NCI-H146 (cell line): ENCODE results near the gene PPP1R7.
"Not testable (repeated sequence)": the region's sequence is repeated elsewhere in the genome, so short reads cannot be mapped to it uniquely, and the experiment has no call there.

Experiments used
- DNase-seq: peaks from one replicate; lab custom pipeline; 2025; lab: John Stamatoyannopoulos, UW

Gene PPP1R7

DNA sequence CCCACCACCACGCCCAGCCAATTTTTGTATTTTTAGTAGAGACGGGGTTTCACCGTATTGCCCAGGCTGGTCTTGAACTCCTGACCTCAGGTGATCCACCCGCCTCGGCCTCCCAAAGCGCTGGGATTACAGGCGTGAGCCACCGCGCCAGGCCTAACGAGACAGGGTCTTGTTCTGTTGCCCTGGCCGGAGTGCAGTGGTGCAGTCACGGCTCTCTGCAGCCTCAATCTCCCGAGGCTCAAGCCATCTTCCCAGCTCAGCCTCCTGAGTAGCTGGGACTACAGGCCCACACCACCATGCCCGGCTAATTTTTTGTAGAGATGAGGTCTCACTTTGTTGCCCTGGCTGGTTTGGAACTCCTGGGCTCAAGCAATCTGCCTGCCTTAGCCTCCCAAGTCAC lies 47.0 kb downstream of the PPP1R7 start:
- not testable (repeated sequence) for DNase-seq

DNA sequence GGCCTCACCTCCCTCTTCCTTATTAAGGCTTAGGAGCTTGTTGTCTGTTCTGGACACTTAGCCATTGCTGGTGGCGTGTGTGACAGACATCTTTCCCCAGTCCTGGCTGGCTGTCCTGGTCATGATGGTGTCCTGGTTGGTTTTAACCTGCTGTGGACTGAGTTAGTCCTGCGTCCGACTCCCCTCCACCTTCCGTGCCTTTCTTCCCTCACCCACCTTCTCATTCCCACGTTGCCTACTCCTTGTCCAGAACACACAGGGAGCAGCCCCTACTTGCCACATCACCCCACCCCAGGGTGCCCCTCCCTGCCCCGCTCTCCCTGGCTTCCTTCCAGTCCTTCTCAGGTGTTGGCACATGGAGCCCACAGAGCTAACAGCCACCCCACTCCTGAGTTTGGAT lies 47.7 kb downstream of the PPP1R7 start:
- no peak for DNase-seq

DNA sequence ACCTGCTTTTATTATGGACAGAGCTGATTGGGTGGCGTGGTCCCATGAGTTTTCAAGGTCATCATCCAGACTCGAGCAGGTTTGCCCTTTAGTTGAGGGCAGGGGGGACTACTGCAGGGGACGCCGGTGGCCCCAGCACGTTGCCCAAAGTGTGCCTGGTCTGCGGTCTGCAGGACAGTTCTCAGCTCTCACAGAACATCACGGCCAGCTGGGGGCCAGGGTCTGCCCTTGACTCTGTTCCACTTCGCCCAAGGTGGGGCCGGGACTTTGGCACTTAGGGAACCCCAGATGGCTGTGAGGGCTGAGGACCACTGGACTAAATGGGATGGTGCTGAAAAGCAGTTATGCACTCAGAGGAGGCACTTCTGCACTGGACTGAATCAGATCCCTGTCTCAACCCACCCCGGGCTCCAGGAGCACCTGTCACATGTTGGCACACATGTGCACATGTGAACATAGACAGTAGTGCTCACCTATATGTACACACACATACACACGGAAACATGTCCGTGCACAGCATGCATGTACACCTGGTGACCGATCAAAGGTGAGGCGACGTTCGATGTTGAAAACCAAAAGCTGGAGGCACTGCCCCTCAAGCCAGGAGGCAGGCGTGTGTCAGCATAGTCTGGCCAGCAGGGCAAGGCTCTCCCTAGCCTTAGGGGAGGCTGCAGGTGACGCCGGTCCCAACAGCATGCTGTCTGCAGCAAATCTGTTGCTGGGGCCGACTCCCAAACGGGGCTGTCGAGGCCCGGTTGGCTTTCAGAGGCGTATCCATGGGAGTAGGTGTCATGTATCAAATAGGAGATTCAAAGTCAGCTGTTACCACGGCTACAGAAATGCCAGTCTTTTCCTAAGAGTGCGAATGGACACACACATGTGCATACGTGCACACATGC lies 48.4 kb downstream of the PPP1R7 start:
- no peak for DNase-seq

DNA sequence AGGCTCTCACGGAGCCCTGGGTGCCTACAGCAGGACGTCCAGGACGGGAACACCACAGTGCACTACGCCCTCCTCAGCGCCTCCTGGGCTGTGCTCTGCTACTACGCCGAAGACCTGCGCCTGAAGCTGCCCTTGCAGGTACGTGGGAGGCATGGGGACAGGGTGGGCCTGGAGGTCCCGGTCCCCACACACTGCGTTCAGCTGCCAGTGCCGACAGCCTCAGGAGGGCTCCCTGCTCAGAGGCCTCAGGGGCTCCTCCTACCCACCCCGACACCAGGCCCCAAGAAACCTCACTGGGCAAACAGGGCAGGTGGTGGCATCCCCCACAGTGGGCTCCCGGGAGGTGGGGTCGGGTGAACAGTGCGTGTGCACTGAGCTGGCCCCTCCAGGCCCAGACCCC lies 49.0 kb downstream of the PPP1R7 start:
- no peak for DNase-seq

DNA sequence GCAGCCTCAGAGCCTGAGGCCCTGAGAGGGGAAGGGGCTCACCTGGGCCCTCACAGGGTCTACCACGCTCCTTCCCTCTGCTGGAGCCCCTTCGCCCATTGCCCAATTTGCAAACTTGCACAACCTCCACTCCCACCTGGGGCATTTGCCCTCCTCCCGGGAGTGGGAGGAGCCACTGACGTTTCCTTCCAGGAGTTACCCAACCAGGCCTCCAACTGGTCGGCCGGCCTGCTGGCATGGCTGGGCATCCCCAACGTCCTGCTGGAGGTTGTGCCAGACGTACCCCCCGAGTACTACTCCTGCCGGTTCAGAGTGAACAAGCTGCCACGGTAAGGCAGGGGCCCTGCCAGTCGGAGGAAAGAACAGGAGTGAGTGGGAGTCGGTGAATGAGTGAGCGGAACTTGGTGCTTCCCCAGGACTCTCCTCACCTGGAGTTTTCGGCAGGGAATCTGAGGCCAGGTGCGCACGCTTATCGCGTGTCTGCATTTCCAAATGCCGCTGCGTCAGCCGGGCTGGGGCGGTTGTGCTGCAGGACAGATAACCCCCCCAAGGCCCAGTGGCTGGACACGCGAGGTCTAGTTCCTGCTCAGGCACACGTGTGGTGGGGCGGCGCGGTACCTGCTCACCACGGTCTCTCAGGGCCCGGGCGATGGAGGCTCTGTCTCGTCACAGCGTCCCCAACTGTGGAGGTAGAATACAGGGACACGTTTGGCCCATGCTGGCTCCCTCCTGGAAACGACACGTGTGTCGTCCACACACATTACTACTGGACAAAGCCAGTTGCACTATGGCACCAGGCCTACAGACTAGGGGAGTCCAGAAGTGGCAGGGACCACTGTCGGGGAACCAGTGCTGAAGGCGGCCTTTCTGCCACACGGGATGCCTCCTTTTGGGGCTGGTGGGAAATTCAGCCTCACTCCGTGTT lies 49.9 kb downstream of the PPP1R7 start:
- DNase-seq: no peak

DNA sequence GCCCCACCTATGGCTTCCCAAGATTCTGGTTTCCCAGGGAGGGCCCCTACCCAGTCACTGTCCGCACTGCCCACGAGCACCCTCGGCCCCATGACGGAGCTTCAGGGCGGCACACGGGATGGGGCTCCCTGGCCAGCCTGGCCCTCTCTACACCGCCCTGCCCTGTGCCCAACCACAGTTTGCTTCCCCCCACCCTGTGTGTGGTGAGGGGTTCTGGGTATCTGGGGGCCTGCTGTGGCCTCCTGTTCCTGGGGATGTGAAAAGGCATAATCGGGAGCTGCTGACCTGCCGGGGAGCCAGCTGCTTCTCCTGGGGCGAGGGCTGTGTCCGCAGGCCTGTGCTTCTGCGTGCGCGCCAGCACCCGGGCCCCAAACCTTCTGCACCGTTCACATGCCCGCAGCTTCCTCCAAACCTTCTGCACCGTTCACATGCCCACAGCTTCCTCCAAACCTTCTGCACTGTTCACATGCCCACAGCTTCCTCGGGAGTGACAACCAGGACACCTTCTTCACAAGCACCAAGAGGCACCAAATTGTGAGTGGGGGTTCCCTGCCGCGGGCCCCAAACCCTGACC lies 50.6 kb downstream of the PPP1R7 start:
- DNase-seq: no peak

DNA sequence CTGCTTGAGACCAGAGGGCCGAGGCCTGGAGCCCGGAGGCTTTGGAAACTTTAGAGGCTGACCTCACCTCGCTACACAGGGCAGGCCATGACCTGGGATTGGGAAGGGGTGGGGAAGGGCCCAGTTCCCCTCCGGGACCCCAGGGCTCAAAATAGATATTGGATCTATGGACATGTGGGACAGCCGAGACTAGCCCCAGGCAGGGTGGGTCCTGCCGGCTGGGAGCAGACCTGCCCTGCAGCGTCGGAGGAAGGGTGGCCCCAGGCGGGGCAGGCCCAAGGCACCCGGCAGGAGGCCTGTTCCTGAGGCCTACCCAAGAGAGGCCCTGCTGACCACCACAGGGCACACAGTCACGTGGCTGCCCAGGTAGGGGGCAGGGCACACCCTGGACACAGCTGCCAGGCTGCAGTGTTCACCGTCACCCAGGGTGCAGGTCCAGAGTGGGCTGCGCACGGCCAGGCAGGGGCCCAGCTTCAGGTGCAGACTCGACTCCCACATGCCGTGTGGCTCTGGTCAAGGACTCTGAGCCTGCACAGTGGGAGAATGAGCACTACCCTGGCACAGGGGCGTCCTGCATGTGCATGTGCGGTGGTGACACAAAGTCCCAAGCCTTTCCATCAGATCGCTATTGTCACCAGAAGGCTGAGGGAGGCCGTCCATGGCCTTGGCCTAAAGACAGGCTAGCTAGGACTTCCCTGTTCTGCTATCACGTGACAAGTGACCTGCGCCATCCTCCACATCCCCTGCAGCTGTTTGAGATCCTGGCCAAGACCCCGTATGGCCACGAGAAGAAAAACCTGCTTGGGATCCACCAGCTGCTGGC lies 51.4 kb downstream of the PPP1R7 start:
- no peak for DNase-seq

DNA sequence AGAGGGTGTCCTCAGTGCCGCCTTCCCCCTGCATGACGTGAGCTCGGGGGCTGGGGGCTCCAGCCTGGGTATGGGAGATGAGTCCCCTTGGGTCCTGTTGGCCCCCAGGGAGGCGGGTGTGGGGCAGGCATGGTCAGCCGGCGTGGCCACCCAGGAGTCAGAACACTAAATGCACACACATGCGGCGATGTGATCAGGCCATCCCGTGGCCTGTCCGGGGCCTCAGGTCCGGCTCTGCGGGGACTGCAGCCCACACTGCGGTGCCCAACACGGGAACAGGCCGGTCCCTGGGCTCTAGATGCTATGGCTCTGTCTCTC lies 52.0 kb downstream of the PPP1R7 start:
- DNase-seq: no peak

DNA sequence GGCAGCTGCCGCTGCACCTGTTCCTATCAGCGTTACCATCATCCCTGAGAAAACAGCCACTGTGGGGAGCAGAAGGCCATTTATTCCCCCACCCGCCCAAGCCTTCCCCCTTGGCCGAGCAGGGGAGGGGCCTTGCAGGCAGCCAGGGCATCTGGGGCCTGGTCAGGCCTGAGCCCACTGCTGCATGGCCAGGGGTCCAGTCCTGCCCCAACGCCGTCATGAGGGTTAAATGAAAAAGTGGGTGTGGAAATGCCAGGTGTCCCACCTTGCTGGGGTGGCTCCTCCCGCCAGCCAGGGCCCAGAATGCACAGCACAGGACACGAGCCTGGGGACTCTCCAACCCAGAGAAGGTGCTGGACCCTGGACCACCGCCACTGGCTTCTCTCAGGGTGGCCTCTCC lies 52.4 kb downstream of the PPP1R7 start:
- DNase-seq: no peak

DNA sequence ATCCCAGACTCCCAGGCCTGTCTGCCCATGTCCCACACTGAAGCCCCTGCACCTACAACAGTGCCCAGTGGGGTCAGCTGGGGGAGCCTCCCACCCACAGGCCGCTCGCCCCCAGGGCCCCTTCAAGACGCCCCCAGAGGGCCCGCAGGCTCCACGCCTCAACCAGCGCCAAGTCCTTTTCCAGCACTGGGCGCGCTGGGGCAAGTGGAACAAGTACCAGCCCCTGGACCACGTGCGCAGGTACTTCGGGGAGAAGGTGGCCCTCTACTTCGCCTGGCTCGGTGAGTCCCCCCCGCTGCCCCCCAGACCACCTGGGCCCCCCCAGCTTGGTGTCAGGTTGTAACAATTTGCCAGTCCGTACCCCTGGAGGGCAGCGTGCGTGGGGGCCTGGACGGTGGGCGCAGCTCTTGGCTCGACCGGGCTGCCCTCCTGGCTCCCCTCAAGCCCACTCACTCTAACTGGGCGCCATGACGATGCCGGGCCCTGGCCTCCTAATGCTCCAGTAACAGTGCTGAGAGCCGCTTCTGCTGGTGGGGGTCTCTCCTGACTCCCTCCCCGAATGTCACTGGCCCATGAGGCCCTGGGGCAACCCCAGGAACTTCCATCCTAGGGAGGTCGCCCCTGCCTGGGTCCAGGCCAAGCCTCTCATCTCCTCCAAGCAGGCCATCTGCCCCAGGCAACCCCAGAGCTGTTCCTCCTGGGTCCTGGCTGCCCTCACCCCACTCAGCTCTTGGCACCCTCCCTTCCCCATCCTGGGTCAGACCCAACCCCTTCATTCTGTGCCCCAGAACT lies 53.1 kb downstream of the PPP1R7 start:
- DNase-seq: no peak

DNA sequence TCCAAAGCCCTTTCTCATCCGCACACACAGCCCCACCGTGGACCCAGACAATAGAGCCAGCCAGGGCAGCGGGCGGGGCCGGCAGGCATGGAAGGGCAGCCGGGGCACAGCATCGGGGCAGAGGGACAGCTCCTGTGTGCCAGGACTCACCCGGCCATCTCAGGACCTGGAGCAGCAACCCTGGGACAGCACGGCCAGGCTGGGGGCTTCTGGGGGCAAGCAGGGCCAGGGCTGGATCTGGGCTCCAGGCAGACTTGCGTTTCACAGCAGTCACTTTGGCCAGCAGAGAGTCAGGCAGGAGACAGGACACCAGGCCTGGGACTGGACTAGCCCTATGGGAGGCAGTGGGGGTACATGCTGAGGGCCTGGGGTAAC lies 53.7 kb downstream of the PPP1R7 start:
- no peak for DNase-seq

DNA sequence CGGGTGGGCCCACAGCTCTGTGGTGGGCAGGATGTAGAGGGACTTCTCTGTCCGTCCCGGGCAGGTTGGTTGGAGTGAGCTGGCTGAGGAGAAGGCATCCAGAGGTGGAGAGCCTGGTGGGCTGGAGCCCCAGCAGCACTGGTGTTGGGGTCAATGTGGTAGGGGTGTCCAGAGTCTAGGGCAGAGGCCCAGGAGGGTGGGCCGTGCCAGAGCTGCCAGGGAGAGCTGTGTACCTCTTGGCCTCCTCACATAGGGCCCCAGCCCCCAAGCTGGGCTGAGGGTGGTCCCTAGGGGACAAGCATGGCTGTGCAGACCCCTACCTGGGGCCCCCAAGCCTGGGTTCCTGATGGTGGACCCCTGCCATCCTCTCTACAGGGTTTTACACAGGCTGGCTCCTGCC lies 54.2 kb downstream of the PPP1R7 start:
- no peak for DNase-seq

DNA sequence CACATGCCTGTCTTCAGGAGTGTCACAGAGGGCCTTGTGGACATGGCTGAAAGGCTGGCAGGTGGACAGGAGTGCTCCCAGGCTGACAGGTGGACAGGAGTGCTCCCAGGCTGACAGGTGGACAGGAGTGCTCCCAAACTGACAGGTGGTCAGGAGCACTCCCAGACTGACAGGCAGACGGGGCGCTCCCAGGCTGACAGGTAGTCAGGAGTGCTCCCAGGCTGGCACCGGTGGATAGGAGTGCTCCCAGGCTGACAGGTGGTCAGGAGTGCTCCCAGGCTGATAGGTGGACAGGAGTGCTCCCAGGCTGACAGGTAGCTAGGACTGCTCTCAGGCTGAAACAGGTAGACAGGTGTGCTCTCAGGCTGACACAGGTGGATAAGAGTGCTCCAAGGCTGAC lies 54.8 kb downstream of the PPP1R7 start:
- no peak for DNase-seq

DNA sequence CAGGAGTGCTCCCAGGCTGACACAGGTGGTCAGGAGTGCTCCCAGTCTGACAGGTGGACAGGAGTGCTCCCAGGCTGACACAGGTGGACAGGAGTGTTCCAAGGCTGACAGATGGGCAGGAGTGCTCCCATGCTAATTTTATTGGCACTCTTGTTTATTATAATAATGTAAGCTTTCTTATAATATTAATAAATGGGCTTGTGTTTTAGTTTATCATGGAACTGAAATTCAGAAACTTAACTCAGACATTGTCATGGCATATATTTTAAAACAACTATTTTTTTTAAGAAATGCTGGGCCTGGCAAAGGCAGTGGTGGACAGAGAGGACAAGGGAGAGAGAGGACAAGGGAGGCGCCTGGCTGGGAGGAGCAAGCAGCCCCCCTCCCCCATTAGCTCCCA lies 56.9 kb downstream of the PPP1R7 start:
- no peak for DNase-seq

DNA sequence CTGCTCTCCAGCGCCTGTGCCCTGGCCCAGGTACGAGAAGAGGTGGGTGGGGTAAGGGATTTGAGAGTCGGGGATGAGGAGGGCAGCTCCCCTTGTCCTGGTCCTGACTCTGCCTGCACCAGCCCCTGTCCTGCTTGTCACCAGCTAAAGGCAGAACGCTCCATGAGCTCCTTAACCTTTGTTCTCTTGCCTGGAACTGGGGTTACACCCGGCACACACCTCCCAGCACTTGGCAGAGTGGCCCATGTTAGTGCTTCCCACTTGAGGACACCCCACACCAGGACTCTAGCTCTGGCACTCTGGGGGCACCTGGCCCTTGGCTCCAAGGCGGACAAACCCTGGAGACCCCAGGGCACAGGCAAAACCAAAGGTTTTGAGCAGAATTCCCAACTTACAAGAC lies 57.4 kb downstream of the PPP1R7 start:
- no peak for DNase-seq

DNA sequence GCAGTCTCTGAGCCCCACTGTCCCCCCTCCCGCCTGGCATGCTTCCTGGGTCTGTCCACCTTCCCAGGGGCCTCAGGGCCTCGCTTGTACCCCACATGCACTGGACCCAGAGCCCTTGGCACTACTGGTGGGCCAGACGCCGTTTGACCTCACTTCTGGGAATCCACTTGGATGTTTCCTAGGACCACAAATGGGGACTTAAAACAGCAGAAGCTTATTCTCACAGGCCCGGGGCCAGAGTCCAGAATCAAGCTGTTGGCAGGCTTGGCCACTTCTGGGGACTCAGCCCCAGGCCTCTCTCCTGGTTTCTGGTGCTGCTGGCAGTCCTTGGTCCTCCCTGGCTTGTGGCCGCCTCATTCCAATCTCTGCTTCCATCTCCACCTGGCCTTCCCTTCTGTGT lies 57.8 kb downstream of the PPP1R7 start:
- DNase-seq: no peak

DNA sequence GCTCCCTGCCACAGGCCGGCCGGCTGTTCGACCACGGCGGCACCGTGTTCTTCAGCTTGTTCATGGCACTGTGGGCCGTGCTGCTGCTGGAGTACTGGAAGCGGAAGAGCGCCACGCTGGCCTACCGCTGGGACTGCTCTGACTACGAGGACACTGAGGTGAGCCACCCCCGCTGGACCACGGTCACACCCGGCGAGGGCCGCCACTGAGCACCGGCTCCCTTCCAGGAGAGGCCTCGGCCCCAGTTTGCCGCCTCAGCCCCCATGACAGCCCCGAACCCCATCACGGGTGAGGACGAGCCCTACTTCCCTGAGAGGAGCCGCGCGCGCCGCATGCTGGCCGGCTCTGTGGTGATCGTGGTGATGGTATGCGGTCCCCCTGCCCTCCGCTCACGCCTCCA lies 59.0 kb downstream of the PPP1R7 start:
- DNase-seq: no peak

DNA sequence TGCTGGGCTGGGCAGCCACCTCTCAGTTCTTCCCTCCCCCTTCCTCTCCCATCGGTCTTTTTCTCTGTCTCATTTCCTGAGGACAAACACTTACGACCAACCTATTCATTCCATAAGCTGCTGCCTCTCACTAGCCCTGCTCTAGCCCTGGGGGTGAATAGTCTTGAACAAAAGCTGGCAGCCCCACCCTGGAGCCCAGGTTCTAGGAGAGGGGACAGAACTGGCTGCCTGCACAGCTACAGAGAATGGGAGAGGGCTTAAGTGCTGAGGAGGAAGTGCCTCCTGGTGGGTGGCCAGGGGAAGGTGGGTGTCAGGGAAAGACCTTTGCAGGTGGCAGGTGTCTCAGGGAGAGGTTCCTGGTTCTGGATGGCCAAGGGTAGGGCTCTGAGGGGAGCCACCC lies 61.0 kb downstream of the PPP1R7 start:
- DNase-seq: peak; percentile 70

DNA sequence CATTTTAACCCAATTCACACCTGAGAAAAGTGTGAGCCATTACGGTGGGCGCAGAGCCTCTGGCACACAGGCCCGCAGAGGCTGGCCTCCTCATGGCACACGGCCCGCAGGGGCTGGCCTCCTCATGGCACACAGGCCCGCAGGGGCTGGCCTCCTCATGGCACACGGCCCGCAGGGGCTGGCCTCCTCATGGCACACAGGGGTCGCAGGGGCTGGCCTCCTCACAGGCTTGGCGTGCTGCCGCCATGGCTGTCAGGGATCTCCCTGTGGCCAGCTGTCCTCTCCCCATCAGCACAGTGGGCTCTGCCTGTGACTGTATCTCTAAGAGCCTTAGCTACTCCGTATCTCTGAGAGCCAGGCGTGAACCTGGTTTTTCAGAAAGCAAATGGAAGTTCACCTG lies 62.8 kb downstream of the PPP1R7 start:
- no peak for DNase-seq

DNA sequence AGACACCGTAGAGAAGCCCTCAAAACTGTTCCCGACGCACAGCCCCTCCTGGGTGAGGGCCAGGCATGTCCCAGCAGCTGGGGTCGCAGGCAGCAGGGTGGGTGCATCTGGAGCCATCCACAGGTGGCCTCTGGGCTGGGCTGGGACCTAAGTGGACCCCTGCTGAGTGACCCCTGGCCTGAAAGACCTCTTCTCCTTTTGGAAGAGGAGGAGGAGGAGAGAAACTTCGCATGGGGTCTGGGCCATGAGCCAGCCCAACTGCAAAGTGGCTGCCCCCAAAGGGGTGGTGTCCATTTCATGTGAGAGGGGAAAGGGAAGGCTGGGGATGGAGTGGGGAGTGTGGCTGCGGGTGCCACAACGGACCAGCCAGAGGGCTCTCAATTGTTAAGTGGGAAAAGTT lies 63.3 kb downstream of the PPP1R7 start:
- no peak for DNase-seq

DNA sequence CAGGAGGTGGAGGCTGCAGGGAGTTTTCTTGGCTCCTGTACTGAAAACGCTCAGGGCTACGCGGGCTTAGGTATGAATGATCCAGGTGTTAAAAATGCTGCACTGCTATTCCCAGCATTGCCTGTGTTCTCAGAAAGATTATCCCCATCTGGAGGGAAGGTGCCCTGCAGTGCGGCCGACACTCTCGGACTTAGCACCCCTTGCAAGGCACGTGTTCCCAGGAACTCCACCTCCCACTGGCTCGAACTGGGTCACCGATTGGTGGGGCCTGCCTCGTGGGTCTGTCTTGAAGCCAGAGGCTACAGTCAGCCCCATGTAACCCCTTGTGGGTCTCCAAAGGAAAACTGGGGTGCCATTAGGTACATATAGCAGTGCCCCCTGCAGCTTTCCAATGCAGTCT lies 63.9 kb downstream of the PPP1R7 start:
- no peak for DNase-seq
